ENCODE results near the gene KSR1. TPM values are rescaled to one million over a fixed set of nuclear protein-coding genes. Genes with fewer than 3 reads are reported as not detected.

Gene KSR1
- polyA plus RNA-seq, 1 of the 3 experiments (the other 2 are of a cell fraction), result 7.5 TPM

DNA sequence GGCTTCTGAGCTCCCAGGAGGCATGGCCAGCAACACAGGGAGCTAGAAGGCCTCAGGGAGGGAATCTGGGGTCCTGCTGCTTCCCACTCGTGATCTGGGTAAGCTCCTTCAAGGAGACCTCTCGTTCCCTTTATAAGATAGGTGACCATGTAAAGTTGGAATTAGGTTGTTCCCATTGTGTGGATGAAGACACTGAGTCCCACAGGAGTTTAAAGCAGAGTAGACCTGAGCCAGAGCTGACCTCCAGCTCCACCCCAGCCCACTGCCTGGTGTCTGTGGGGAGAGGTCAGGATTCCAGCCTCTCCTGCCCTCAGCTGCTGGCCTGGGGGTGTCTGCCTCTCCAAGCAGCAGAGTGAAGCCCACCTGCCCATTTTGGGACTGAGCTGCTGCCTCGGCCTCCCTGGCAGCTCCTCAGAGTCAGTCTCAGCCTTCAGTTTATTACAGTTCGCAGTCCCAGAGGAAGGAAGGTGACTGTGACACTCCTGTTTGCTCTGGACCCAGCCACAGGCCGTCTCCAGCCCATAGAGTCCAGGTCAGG is 141.6 kb downstream of the KSR1 start:
- no peak for DNase-seq
- Histone ChIP-seq H3F3A (replicated peaks; ENCODE audit: insufficient read depth) (peaks cover 4% of the 10 kb centered on the region), H3K36me3 (replicated peaks in 1 of 2; ENCODE audit: control insufficient read depth in 1 of 2, insufficient read depth in 2 of 2, low read length in 1 of 2) (peaks cover 0 to 13% of the 10 kb centered on the region in 2 experiments), H3K4me1 (ENCODE audit: control insufficient read depth in 1 of 2, insufficient read depth in 2 of 2, low read depth in 1 of 2, low read length in 1 of 2) (peaks cover 0 to 24% of the 10 kb centered on the region in 2 experiments; a peak in 2 of 4 replicates), H3K27ac (ENCODE audit: low read depth in 2 of 2, low read length in 1 of 2) (no peak overlapping the region; a peak in 1 of 4 replicates), H4K20me1 (ENCODE audit: insufficient read depth) (no peaks in the 10 kb centered on the region), H3K4me3 (ENCODE audit: low read depth in 2 of 2, low read length in 1 of 2) (no peak overlapping the region), H3K9ac (no peak overlapping the region), H2AFZ (ENCODE audit: low read depth) (no peak overlapping the region), H3K9me3 (no peaks in the 10 kb centered on the region), H3K79me2 (ENCODE audit: insufficient read depth) (no peaks in the 10 kb centered on the region), H3K27me3 (ENCODE audit: insufficient read depth) (no peaks in the 10 kb centered on the region), H3K4me2 (no peak overlapping the region), H3K9me2 (no peaks in the 10 kb centered on the region)
- ChIA-PET CTCF (interaction anchor here (0.7 to 15.0 kb wide), 13 partner anchors 12 to 360 kb away, joined by 3 to 222 read pairs (median 4); partner anchors contain the start of gene KSR1), POLR2A (interaction anchor here (0.8 kb wide), 1 partner anchor 257 kb away, joined by 3 read pairs; no protein-coding TSS in a partner anchor)
- WGBS (ENCODE audit: low lambda C conversion rate), result 86% methylated on average over 4 of the region's 5 CpGs
- TF ChIP-seq GATA2 (CRISPR knock-in tag; IDR thresholded peaks at IDR 0.05) (no peak), CTCF (IDR thresholded peaks at IDR 0.05) (no peak), RAD21 (IDR thresholded peaks at IDR 0.05; ENCODE audit: low read length) (no peak), TEAD4 (IDR thresholded peaks at IDR 0.05; ENCODE audit: borderline replicate concordance, insufficient read depth) (no peak), MXI1 (IDR thresholded peaks at IDR 0.05; ENCODE audit: low read depth, low read length) (no peak), EP300 (IDR thresholded peaks at IDR 0.05; ENCODE audit: borderline replicate concordance in 1 of 2, low read depth in 1 of 2, low read length in 1 of 2) (no peak), FOXM1 (IDR thresholded peaks at IDR 0.05; ENCODE audit: low read depth) (no peak), JUND (IDR thresholded peaks at IDR 0.05) (no peak), CHD2 (IDR thresholded peaks at IDR 0.05; ENCODE audit: low read length, partially characterized antibody) (no peak)
- TF ChIP-seq, protein P1, sequence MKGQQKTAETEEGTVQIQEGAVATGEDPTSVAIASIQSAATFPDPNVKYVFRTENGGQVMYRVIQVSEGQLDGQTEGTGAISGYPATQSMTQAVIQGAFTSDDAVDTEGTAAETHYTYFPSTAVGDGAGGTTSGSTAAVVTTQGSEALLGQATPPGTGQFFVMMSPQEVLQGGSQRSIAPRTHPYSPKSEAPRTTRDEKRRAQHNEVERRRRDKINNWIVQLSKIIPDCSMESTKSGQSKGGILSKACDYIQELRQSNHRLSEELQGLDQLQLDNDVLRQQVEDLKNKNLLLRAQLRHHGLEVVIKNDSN (IDR thresholded peaks at IDR 0.05; ENCODE audit: borderline replicate concordance, low read depth), result no peak
- TF ChIP-seq, protein P2, sequence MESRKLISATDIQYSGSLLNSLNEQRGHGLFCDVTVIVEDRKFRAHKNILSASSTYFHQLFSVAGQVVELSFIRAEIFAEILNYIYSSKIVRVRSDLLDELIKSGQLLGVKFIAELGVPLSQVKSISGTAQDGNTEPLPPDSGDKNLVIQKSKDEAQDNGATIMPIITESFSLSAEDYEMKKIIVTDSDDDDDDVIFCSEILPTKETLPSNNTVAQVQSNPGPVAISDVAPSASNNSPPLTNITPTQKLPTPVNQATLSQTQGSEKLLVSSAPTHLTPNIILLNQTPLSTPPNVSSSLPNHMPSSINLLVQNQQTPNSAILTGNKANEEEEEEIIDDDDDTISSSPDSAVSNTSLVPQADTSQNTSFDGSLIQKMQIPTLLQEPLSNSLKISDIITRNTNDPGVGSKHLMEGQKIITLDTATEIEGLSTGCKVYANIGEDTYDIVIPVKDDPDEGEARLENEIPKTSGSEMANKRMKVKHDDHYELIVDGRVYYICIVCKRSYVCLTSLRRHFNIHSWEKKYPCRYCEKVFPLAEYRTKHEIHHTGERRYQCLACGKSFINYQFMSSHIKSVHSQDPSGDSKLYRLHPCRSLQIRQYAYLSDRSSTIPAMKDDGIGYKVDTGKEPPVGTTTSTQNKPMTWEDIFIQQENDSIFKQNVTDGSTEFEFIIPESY (IDR thresholded peaks at IDR 0.05; ENCODE audit: borderline replicate concordance, low read depth), result no peak
- TF ChIP-seq, protein P3, sequence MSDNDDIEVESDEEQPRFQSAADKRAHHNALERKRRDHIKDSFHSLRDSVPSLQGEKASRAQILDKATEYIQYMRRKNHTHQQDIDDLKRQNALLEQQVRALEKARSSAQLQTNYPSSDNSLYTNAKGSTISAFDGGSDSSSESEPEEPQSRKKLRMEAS (IDR thresholded peaks at IDR 0.05; ENCODE audit: low read depth), result no peak
